ENCODE results near the gene RBMY1J.
"Not testable (repeated sequence)": the region's sequence is repeated elsewhere in the genome, so short reads cannot be mapped to it uniquely, and the experiment has no call there.

Gene RBMY1J

GRCh38 chrY:22403110-22403509 is at the start of gene RBMY1J:
RBMY1J (plus strand) TSS chrY:22403410; CDS start chrY:22405448, 2,038 bp downstream.
- in situ Hi-C loops (cut with MboI; ENCODE audit: low sequenced_read_pairs) = not testable (repeated sequence)

- in situ Hi-C loops (cut with MboI; ENCODE audit: low sequenced_read_pairs) = no loop called here
These were observed 35.8 kb upstream of the RBMY1J start for GRCh38 chrY:22367416-22367815.

DNA sequence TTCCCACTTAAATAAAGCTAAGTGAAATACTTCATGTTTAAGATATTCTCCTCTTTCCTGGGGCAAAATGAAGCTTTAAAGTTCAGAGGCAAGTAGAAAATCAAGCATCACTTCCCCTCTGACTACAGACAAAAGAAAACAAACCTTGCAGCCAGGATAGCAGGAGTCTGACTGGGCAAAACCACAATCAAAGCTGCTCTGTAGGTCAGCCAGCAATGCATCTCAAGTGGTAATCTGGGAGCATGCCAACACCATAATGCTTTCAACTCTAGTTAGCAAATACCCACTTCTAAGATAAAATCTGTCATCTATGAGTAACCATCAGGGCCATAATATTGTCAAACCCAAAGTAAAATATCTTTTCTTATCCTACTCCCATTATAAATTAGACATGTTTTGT is 32.6 kb upstream of the RBMY1J start:
- in situ Hi-C loops (cut with MboI; ENCODE audit: low sequenced_read_pairs) = no loop called here

- in situ Hi-C loops (cut with MboI; ENCODE audit: low sequenced_read_pairs) = no loop called here
These were observed 29.7 kb upstream of the RBMY1J start for GRCh38 chrY:22373494-22373893.

- in situ Hi-C loops (cut with MboI; ENCODE audit: low sequenced_read_pairs) = not testable (repeated sequence)
These were observed 41.6 kb downstream of the RBMY1J start for GRCh38 chrY:22444718-22445396.

DNA sequence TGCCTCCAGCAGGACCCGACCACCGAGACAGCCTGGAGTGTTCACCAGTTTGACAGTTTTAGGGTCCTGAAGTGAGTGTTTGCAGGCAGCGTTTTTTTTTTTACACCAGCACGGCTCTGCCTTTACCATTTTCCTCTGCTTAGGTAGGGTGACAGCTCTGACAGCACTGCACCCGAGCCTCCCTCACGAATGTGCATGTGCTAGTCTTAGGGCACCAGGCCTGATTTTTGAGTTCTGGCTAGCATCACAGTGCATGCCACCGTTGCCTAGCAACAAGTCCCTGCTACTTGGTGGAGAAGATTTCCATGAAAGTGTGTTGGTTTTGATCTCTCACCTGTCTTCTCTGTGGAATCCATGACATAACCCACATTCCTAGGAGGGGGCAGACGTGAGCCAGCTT is 52.3 kb downstream of the RBMY1J start:
- in situ Hi-C loops (cut with MboI; ENCODE audit: low sequenced_read_pairs) = not testable (repeated sequence)

DNA sequence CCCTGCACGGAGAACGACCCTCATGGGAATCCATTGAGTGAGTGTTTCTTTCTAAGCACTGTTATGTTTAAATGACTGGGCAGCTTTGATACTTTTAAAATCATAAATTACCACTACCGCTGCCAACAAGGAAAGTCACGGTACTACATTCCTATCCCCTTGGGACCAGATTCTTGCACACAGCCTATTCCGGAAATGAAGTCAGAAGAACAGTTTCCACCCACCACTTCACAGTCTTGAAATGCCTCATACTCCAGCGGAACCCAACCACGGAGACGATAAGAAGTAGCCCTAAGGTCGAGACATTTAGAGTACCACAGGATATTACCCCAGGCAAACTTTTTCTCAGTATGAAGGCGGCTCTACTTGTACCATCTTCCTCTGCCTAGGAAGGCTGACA is 58.8 kb downstream of the RBMY1J start:
- in situ Hi-C loops (cut with MboI; ENCODE audit: low sequenced_read_pairs) = not testable (repeated sequence)

Measured in HL-60/S4 treated with phorbol 12-myristate 13-acetate at 8.2 ng/mL for 4 days and 3 days (cell line).